Skeletal muscle satellite cell (primary cell): ENCODE results near the gene C9orf40.

Experiments used
- H3K27me3 ChIP-seq: 2 replicates; pipeline ENCODE4 v1.7.0; 2013; ENCODE audit warnings: low read length; ENCODE audit not compliant: control insufficient read depth, insufficient read depth
- H3K36me3 ChIP-seq: 2 replicates; pipeline ENCODE4 v1.7.0; 2013; ENCODE audit warnings: mild to moderate bottlenecking, control low read depth, low read length; ENCODE audit not compliant: insufficient read depth
- H3K4me1 ChIP-seq: 2 replicates; pipeline ENCODE4 v1.7.0; 2013; ENCODE audit warnings: low read length; ENCODE audit not compliant: control insufficient read depth, insufficient read depth
- H3K4me2 ChIP-seq: 2 replicates; pipeline ENCODE4 v1.7.0; 2013; ENCODE audit warnings: mild to moderate bottlenecking, low read length
- H3K4me3 ChIP-seq: 2 replicates; pipeline ENCODE4 v1.7.0; 2013; ENCODE audit warnings: low read length
- H3K9ac ChIP-seq: 2 replicates; pipeline ENCODE4 v1.7.0; 2013; ENCODE audit warnings: mild to moderate bottlenecking, low read depth, low read length, moderate library complexity
- H3K9me3 ChIP-seq: replicated peaks from 2 replicates; pipeline ENCODE4 v1.7.0; 2013; ENCODE audit warnings: mild to moderate bottlenecking, control low read depth, low read length

C9orf40 gene

DNA sequence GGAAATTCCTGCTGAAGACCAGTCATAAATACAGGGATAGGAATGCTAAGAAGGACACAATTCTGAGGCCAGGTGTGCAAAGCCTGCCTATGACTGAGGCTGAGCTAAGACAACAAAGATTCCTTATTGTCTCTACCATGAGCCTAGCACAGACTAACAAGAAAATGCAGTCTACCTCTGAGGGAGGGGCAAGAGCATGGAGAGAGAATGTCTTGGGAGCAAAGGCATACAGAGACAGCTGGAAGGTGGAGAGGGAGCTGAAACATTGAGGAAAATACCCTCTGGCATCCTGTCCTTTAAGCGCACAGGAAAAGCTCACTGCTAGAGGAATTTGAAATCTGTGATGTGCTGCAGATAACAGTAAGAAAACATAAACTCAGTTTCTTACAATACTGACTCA lies 8.8 kb upstream of the C9orf40 start:
- Histone ChIP-seq H3K36me3 (no peaks in the 10 kb centered on the region), H3K4me1 (peaks cover 7% of the 10 kb centered on the region), H3K9me3 (no peaks in the 10 kb centered on the region), H3K27me3 (no peaks in the 10 kb centered on the region), H3K9ac (no peak overlapping the region), H3K4me3 (no peak overlapping the region), H3K4me2 (no peak overlapping the region)

DNA sequence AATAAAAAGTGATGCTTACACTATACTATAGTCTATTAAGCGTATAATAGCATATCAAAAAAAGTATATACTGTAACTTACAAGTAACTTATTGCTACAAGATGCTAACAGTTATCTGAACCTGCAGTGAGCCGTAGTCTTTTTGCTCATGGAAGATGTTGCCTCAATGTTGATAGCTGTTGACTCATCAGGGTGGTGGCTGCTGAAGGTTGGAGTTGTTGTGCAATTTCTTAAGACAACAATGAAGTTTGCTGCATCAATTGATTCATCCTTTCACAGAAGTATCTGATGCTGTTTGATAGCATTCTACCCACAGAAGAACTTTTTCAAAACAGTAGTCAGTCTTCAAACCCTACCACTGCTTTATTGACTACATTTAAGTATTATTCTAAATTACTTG lies 7.8 kb upstream of the C9orf40 start:
- Histone ChIP-seq H3K4me2 (no peak overlapping the region), H3K4me3 (no peak overlapping the region), H3K9me3 (no peaks in the 10 kb centered on the region), H3K9ac (no peak overlapping the region), H3K36me3 (no peaks in the 10 kb centered on the region), H3K4me1 (peaks cover 7% of the 10 kb centered on the region), H3K27me3 (no peaks in the 10 kb centered on the region)

DNA sequence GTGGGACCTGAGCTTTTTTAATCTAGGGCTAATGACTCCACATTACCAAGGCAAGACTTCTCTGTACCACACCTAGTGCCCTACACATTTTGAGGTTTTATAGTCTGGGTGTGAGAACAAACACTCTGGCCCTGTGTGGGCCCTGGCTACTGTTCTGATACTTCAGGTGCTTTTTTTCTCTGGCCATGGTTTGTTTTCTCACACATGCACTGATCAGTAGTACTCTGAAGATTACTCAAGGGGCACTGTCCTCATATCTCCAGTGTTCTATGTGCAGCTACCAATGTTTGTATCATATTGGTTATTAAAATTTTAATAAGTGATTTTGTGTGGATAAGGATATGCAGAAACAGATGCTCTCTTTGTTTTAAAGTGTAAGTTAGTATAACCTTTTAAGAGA lies 5.9 kb upstream of the C9orf40 start:
- no peaks in the 10 kb centered on the region for H3K36me3 ChIP-seq
- H3K27me3 ChIP-seq = no peaks in the 10 kb centered on the region
- no peak overlapping the region for H3K4me3 ChIP-seq
- H3K4me2 ChIP-seq = no peak overlapping the region
- H3K9me3 ChIP-seq = no peaks in the 10 kb centered on the region
- peaks cover 9% of the 10 kb centered on the region for H3K4me1 ChIP-seq
- H3K9ac ChIP-seq = no peak overlapping the region

DNA sequence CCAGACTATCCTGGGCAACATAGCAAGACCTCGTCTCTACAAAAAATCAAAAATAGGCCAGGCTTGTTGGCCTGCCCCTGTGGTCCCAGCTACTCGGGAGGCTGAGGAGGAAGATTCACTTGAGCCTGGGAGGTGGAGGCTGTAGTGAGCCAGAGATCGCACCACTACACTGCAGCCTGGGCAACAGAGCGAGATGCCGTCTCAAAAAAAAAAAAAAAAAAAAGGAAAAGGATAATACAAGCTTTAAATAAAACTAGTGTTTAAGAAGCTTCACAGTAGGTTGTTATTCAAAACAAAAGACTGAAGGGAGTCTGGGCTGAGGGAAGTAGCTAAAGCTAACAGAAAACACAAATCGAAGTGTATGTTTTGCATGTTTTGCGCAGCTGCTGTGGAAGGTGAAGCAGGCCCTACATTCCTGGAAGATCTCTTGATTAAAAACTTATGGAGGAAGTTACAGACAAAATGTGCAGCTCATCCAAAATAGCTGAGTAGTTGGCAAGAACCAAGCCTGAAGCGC lies 581 bp upstream of the C9orf40 start:
- H3K9ac ChIP-seq = peak overlapping the region; percentile 97
- H3K4me1 ChIP-seq = peaks cover 8% of the 10 kb centered on the region
- no peaks in the 10 kb centered on the region for H3K9me3 ChIP-seq
- no peaks in the 10 kb centered on the region for H3K27me3 ChIP-seq
- peak overlapping the region; percentile 88 for H3K4me3 ChIP-seq
- H3K36me3 ChIP-seq = no peaks in the 10 kb centered on the region
- H3K4me2 ChIP-seq = peak overlapping the region; percentile 99

DNA sequence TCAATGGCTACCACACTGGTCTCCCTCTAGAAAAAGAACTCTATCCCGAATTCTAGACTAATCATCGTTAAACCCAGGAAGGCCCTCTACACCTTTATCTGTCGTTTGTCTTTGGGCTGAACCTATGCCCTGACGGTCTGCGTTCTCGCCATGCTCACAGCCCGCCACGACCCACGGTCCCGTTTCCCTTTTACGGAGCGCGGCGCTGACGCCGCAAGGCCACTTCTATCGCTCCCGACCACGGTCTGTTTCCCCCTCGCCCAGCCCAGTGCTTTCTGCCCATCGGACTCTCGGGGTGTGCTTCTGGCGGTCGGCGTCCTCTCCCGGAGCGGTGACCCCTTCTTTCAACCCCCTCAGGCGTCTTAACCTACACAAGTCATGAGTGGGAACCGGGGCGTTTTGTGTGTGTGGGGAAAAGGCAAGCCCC lies 974 bp downstream of the C9orf40 start:
- H3K36me3 ChIP-seq = peaks cover 3% of the 10 kb centered on the region
- peaks cover 8% of the 10 kb centered on the region for H3K4me1 ChIP-seq
- H3K9me3 ChIP-seq = no peaks in the 10 kb centered on the region
- H3K9ac ChIP-seq = peak overlapping the region; percentile 97
- H3K4me2 ChIP-seq = peak overlapping the region; percentile 88
- peak overlapping the region; percentile 88 for H3K4me3 ChIP-seq
- H3K27me3 ChIP-seq = no peaks in the 10 kb centered on the region

DNA sequence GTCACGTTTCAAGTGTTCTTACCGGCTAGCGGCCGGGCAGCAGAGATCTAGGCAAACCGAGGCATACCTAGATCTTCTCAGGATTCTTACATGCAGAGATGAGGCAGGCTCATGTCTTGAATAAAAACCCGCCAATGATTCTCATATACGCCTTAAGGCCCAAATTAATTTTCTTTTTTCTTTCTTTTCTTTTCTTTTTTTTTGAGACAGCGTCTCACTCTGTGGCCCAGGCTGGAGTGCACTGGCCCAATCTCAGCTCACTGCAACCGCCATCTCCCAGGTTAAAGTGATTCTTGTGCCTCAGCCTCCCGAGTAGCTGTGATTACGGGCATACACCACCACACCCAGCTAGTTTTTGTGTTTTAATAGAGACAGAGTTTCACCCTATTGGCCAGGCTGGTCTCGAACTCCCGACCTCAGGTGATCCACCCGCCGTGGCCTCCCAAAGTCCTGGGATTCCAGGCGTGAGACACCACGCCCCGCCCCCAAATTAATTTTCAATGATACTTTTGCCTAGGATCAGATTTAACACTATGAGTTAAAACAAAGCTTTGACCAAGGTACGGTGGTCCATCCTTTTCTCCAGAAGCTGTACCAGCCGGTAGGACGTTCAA lies 1.5 kb downstream of the C9orf40 start:
- Histone ChIP-seq H3K4me3 (peak overlapping the region; percentile 88), H3K27me3 (no peaks in the 10 kb centered on the region), H3K9me3 (no peaks in the 10 kb centered on the region), H3K36me3 (peaks cover 3% of the 10 kb centered on the region), H3K9ac (peak overlapping the region; percentile 97), H3K4me1 (peaks cover 8% of the 10 kb centered on the region), H3K4me2 (peak overlapping the region; percentile 88)

DNA sequence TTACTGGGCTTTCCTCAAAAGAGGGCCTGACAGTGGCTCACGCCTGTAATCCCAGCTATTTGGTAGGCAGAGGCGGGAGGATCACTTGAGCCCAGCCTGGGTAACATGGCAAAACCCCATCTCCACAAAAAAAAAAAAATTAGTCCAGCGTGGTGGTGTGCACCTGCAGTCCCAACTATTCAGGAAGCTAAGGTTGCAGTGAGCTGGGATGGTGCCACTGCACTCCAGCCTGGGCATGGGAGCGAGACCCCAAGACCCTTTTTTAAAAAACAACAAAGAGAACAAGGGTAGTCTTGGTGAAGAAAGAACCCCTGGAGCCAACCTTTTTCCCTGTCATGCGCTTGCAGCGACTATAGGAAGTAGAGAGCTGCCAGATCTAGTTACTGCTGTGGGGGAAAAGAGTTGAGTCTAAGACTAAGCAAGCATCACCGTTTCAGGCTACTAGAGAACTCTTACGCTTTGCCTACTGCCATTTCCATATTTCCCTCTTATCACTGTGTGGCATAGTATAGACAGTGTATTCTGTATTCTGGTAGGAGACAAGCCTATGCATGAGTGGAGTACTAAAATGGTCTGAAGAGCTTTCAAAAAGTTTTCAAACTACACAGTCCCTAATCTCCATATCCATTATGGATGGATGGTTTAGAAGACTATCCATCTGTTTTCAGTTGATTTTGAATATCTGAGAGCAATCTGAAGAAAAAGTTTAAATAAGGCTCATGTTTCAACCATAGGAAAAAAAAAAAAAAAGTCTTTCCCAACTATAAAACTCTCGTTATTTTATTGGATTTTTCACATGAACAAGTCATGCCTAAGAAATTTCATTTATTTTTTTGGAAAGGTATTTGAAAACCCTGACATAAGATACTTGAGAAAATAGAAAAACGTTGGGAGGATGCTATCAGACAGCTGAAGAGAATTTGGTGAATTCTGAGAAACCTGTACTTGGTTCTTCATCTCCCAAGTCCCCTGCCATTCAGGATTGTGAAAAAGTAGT lies 2.6 kb downstream of the C9orf40 start:
- Histone ChIP-seq H3K36me3 (peaks cover 3% of the 10 kb centered on the region), H3K9me3 (no peaks in the 10 kb centered on the region), H3K4me3 (no peak overlapping the region), H3K27me3 (no peaks in the 10 kb centered on the region), H3K4me2 (no peak overlapping the region), H3K4me1 (peaks cover 8% of the 10 kb centered on the region), H3K9ac (no peak overlapping the region)

DNA sequence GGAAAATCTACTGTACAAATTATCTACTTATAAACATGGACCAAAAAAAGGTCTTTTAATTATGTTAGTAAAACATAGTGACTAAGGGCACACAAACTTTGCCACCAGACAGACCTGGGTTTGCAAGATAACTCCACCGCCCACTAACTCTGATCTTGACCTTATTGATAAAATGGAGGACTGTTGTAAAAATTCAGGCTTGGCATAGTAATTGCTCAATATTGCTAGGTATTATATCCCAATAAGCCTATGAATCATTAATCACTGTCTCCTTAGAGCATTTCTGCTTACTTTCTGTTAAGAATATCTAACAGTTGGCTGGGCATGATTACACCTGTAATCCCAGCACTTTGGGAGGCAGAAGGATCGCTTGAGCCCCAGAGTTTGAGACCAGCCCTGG lies 3.8 kb downstream of the C9orf40 start:
- H3K4me3 ChIP-seq = no peak overlapping the region
- H3K9me3 ChIP-seq = no peaks in the 10 kb centered on the region
- H3K27me3 ChIP-seq = no peaks in the 10 kb centered on the region
- peaks cover 3% of the 10 kb centered on the region for H3K36me3 ChIP-seq
- no peak overlapping the region for H3K9ac ChIP-seq
- H3K4me1 ChIP-seq = peaks cover 8% of the 10 kb centered on the region
- no peak overlapping the region for H3K4me2 ChIP-seq

DNA sequence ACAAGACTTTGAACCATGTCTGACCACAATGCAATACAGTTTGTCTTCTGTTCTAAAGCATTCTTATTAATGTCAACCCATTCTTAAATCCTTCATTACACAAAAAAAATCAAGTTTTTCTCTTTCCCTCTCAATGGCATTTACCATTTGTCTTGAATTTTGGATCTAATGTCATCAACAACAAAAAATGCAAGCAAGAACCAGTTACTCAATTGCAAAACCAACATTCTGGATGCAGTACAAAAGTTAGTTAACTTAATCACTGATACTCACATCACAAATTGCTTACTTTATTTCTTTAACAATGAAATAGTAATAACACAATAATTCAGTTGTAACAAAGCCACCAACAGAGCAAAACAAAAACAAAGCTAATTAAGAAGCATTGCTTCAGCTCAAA lies 6.0 kb downstream of the C9orf40 start:
- H3K27me3 ChIP-seq = no peaks in the 10 kb centered on the region
- H3K4me1 ChIP-seq = no peaks in the 10 kb centered on the region
- no peak overlapping the region for H3K4me2 ChIP-seq
- H3K4me3 ChIP-seq = no peak overlapping the region
- H3K9ac ChIP-seq = no peak overlapping the region
- H3K9me3 ChIP-seq = no peaks in the 10 kb centered on the region
- peaks cover 3% of the 10 kb centered on the region for H3K36me3 ChIP-seq

DNA sequence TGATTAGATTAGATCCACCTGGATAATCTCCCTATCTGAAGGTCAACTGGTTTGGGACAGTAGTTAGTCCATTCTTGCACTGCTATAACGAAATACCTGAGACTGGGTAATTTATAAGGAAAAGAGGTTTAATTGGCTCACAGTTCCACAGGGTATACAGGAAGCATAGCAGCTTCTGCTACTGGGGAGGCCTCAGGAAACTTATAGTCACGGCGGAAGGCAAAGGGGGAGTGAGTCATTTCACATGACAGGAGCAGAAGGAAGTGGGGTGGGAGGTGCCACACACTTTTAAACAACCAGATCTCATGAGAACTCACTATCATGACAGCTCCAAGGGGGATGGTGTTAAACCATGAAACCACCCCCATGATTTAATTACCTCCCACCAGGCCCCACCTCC lies 9.9 kb downstream of the C9orf40 start:
- H3K27me3 ChIP-seq = no peaks in the 10 kb centered on the region

DNA sequence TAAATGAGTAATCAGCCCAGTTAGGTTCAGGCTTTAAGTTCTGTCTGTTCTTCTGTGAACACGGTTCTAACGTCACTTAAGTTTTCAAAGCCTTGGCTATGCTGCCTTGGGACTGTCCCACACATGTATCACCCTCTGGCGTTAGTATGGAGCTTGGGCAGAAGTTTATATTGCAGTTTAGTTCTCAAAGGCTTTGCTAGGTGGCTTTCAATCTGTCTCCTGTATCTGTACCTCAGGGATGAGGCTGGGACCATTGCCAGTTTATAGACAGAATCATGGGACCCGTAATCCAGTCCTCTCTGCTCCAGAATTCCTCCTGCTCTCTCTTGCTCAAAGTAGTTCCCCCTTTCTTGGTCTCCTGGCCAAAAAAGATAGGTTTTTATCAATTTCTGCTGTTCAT lies 12.1 kb downstream of the C9orf40 start:
- no peak overlapping the region for H3K9ac ChIP-seq
- no peak overlapping the region for H3K4me2 ChIP-seq
- no peaks in the 10 kb centered on the region for H3K27me3 ChIP-seq
- no peaks in the 10 kb centered on the region for H3K36me3 ChIP-seq
- no peak overlapping the region for H3K4me3 ChIP-seq
- H3K4me1 ChIP-seq = no peaks in the 10 kb centered on the region
- H3K9me3 ChIP-seq = no peaks in the 10 kb centered on the region

More for the DNA sequence above, 9.9 kb downstream of the C9orf40 start:
- no peak overlapping the region for H3K4me3 ChIP-seq
- no peaks in the 10 kb centered on the region for H3K9me3 ChIP-seq
- peaks cover 1% of the 10 kb centered on the region for H3K36me3 ChIP-seq
- no peaks in the 10 kb centered on the region for H3K4me1 ChIP-seq
- no peak overlapping the region for H3K4me2 ChIP-seq
- no peak overlapping the region for H3K9ac ChIP-seq
